GM18858 (cell line): ENCODE measurements around the gene KLF7.

Experiments
- ATAC-seq: cut with Tn5 transposase; IDR thresholded peaks from one replicate; pipeline ENCODE4 v1.9.1; 2021; ENCODE audit not compliant: unreplicated experiment

The KLF7 gene

GRCh38 chr2:207101984-207102383 is 63.8 kb downstream of the KLF7 start:
- no peak for ATAC-seq

DNA sequence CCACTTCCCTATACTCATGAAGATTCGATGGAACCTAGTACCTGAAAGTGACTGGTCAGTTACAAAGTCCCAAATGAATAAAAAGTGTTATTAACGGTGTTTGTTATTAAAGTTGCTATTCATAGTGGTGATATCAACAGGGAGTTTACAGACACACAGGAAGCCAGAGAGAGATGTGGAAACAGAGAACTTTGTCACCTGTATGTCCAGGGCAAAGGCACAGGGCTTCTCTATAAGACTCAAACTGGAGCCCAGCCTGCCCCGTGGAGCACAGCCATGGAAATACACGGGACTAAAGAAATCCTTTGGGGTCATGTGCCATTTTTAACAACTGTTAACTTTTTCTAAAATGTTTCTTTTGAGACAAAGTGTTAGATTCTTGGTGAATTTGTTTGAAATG is 68.5 kb downstream of the KLF7 start:
- no peak for ATAC-seq

GRCh38 chr2:207095963-207096362 is 69.8 kb downstream of the KLF7 start:
- no peak for ATAC-seq

DNA sequence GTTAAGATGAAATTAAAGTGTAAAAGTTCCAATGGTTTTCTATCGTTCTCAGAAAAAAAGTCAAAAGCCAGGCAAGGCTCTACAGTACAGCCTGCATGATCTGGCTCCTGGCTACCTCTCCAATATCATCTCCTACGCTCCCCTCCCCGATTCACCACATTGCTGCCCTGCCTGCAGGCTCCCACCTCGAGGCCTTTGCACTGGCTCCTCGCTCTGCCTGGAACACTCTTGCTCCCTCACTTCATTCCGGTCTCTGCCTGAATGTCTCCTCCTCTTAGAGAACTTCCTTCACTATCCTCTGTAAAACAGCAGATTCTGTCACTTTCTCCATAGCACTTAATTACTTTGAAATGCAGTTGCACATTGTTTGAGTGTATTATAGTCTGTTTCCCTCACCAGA is 72.5 kb downstream of the KLF7 start:
- no peak for ATAC-seq

- no peak for ATAC-seq
These were observed 72.9 kb downstream of the KLF7 start for GRCh38 chr2:207092818-207093217.

GRCh38 chr2:207091928-207092327 is 73.8 kb downstream of the KLF7 start:
- no peak for ATAC-seq

DNA sequence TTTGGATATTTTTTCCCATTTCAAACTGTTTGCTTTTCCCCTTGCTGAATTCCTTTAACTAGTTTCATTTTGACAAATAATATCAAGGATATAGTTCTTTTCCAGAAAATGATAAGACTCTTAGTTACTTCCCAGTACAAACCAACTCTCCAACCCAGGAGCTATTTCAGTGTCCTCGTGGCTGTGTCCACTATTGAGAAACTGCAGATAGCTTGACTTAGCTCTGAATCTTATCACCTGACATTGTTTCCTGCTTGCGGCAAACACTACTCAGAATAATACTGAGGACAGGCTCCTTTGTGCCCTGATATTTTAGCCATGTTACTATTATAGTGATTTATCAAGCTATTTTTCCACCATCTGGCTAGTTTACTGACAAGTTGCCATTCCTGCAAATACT is 74.6 kb downstream of the KLF7 start:
- no peak for ATAC-seq

- ATAC-seq = no peak
These were observed 75.4 kb downstream of the KLF7 start for GRCh38 chr2:207090389-207090788.

DNA sequence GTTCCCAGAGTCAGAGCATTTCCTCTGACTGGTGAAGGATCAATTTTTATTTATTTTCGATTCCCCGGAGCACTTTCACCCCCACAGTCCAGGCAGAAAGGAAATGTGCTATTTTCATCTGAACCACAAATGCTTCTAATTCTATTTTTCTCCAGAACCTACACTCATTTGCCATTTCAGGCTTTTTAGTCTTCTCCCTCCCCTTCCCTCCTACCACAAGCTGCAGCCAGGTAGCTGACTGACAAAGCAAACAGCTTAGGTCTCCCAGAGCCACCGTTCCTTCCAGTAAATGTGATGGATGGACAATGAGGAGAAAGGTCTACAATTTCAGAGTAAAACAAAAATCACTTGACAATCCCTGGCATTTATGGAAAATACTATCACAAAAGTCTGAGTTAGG is 76.9 kb downstream of the KLF7 start:
- ATAC-seq = no peak

DNA sequence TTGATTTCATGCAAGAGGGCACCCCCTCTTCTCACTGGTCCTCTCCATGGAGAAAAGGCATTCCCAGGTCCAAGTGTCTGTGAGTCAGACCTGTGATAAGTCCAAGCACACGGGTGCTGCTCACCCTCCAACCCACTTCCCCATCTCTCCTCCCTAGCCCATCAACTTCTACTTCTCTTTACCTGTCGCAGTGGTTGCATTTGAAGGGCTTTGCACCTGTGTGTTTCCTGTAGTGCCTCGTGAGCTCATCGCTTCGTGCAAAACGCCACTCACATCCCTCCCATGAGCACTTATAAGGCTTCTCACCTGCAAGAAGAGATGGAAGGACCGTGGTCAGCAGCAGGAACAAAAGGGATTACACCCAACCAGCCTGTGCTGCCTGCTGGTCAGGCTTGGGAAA is 77.5 kb downstream of the KLF7 start:
- ATAC-seq = no peak

DNA sequence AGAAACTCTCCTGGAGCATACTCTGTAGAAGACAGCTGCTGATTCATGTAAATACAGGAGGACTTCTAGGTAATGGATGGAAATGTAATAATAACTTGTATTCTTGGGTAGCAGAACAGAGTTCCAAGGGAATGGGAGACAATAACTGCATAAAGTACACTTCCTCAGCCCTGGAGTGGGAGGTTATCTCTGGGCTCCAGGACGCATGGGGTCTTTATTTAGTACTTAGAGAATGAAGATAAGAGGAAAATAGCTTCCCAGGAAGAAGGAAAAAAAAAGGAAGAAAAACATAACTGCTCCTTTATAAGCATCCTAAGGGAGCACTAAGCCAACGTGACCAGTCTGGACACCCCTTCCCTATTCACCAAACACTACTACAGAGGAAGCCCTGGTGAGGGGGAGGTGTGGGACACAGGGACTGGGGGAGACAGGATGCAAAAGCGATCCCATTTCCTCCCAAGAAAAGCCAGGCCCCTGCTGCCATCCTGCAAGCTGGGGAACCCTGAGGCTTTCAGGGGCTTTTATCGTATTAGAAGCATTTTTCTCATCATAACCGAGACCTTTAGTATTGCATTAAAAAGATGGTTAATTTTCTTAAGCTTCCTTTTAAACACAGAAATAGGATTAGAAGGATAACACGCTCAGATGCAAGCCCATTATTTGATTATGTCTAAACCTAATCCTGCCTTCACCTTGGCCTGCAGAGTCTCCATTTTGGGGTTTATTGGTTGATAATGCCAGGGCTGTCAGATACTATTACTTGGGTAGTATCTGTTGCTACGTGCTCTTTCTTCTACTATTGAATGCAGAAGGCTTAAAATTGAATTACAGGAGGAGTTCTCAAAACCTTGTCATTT is 78.5 kb downstream of the KLF7 start:
- ATAC-seq = no peak

DNA sequence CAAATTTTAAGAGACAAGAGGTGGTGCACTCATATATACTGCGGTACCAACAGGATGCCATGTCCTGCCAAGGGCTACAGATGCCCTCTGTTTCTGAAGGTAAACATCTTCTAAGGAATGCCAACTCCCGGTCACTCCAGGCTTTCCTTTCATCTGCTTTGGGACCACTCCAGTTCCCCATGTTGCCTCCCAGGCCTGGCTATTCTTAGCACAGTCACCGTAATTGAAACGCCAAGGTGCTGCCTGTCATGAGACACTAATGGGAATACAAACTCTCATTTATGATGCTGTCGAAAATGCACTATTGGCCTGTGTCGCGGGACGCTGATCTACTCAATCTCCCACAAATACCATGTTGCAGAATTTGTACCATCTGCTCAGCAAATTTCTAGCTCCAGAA is 79.6 kb downstream of the KLF7 start:
- ATAC-seq = no peak

DNA sequence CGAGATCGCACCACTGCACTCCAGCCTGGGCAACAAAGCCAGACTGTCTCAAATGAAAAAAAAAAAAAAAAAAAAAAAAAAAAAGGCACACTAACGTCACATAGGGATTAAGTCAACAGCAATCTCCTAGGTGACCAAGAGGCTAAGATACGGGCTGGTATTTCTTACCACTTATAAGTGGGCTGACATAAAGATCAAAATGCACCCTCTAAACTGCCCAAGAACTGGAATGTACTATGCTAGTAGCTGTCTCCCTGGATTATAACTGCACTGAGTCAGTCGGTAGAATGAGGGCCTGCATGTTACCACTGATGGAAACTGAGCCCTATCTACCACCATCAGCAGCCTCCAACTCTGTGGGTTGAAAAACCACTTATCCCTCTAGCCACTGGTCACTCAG is 80.6 kb downstream of the KLF7 start:
- ATAC-seq = no peak

GRCh38 chr2:207083361-207084110 is 82.2 kb downstream of the KLF7 start:
- ATAC-seq = no peak

DNA sequence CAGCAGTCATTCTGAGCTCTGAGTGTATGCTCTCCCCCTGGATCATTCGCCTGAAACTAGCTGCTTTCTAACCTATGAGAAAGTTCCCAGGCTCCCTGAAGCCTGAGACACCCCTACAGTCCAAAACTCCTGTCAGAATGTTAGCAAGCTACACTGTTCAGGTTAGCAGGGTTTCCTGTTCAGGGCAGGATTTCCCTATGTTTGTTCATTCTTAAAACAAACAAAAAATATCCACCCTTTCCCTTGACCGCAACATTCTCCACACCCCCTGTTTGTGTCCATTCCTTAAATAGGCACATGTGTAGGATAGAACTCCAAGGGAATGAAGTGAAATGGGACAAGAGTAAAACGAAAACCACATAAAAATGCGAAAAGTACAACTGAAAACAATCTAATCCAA is 83.1 kb downstream of the KLF7 start:
- no peak for ATAC-seq

GRCh38 chr2:207078186-207078798 is 87.5 kb downstream of the KLF7 start:
- no peak for ATAC-seq

DNA sequence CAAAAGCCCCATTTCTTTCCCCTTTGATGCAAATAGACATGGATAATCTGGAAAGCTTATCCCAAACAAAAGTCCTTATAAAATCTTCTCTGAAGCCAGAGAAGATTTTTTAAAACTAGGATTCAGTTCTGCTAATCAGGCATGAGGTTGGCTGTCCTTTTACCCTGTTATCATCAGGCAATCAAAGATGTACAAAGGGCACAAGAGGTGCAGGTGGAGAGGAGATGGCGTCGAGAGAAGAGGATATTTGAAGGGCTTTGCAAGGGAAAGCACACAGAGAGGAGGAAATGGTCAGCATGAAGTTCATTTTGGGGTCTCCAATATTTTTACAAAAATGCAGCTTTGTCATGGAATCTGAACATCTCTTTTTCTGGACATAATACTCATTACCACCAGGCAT is 88.5 kb downstream of the KLF7 start:
- ATAC-seq = no peak

GRCh38 chr2:207075456-207075855 is 90.3 kb downstream of the KLF7 start:
- ATAC-seq = no peak

GRCh38 chr2:207073801-207074678 is 91.7 kb downstream of the KLF7 start:
- no peak for ATAC-seq

GRCh38 chr2:207073412-207073800 is 92.3 kb downstream of the KLF7 start:
- no peak for ATAC-seq

DNA sequence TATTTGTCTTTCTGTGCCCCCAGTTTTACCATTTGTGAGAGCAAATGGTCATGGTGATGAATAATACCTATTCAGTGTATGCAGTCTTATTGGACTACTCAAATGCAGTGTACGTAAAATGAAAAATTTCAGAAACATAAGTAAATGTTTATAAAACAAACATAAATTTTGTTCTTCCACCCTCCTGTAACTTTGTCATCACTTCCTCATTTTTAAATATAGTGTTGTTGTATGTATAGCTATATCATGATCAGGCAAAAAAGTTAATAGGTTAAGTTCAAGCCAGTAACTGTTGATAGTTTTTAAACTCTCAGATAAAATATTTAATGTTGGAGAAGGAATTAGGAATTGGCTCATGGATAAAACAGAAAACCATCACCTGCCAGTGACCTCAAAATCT is 93.2 kb downstream of the KLF7 start:
- no peak for ATAC-seq
